ENCODE results near the gene COL5A2. TPM values are rescaled to one million over a fixed set of nuclear protein-coding genes. Genes with fewer than 3 reads are reported as not detected.

The COL5A2 gene
- total RNA-seq, 2 donors from 2014 or later = 10.4 to 24.6 TPM

GRCh38 chr2:188983427-188984064 is 196.0 kb downstream of the COL5A2 start:
- TF ChIP-seq CTCF (IDR thresholded peaks at IDR 0.05) = no peak
- H3K4me1 ChIP-seq = no peaks in the 10 kb centered on the region
- H3K27ac ChIP-seq = no peak overlapping the region
- H3K4me3 ChIP-seq = no peak overlapping the region
- intact Hi-C loops (cut with DNase I) = no loop called here
- no peaks in the 10 kb centered on the region for H3K36me3 ChIP-seq
- DNase-seq = no peak
- no peak overlapping the region for H3K9ac ChIP-seq (ENCODE audit: low read depth in 2 of 2, low read length in 2 of 2)
- no peaks in the 10 kb centered on the region for H3K9me3 ChIP-seq
- H3K27me3 ChIP-seq = no peaks in the 10 kb centered on the region

Small RNA genes lying within 50 kb of the gene (microRNA-seq; reads per million reads assigned to microRNA genes)
- gene MIR3129 = 2.2 reads per million
- gene MIR3606 = not detected

Other genes with a start within 250 kb of the COL5A2 start
- gene COL3A1, start 205.4 kb downstream of the COL5A2 start, total RNA-seq = 100 to 1,000 TPM; 119 to 260 TPM